ENCODE data around the gene NSUN6. TPM values are rescaled to one million over a fixed set of nuclear protein-coding genes. Genes with fewer than 3 reads are reported as not detected.

NSUN6 gene, protein sequence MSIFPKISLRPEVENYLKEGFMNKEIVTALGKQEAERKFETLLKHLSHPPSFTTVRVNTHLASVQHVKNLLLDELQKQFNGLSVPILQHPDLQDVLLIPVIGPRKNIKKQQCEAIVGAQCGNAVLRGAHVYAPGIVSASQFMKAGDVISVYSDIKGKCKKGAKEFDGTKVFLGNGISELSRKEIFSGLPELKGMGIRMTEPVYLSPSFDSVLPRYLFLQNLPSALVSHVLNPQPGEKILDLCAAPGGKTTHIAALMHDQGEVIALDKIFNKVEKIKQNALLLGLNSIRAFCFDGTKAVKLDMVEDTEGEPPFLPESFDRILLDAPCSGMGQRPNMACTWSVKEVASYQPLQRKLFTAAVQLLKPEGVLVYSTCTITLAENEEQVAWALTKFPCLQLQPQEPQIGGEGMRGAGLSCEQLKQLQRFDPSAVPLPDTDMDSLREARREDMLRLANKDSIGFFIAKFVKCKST
- total RNA-seq, result 10 to 100 TPM in 4 of 6 donors, 1 to 10 TPM in 2; 5.9 to 35.6 (median 16.0) TPM

DNA sequence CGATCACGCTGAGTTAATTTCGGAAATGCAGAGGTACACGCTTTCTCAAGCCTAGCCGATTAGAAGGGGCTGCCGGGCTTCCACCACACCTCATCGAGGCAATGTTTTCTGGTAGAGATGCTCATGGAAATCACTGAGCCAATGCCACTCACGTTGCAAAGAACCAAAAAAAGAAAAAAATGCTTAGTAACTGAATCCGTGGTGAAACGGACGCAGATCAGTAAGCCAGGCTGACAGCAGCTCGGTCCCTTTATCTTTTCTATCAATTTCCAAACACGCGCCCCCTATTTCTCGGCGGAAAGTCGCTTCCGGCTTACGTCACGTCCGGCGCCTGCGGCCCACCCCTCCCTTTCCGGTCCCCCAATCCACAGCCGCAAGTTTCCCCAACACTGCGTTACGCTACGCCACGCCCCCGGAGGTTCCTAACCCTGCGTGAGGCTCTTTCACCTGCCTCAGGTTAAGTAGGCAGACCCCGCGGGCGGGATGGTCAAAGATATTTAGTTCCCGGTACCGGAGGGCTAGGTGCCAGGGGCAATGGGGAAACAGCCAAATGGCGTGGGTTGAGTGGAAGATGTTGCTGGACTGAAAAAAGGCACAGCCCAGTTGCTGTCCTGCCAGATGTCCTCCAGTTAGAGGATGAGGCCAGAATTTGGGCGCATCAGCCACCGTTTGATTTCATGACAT, at the start of gene NSUN6:
NSUN6 (minus strand) TSS at position 264 of the 684 bp plus-strand sequence. CDS start 384 bp downstream, outside the sequence.
- Histone ChIP-seq H3K4me1 (peaks cover 10 to 21% (median 13%) of the 10 kb centered on the region in 4 donors), H3K4me3 (peak within 1 kb of the TSS; percentile 51 to 69 (median 62)), H3K36me3 (peaks cover 0 to 5% (median 0%) of the 10 kb centered on the region in 4 donors), H3K9me3 (no peaks in the 10 kb centered on the region), H3K27me3 (no peaks in the 10 kb centered on the region), H3K27ac (peak within 1 kb of the TSS; percentile 81 to 92 (median 92))
- DNase-seq (peak; percentile 90 to 97), ATAC-seq (ENCODE audit: low FRiP score in 2 of 2) (peak; percentile 95 to 100)
- WGBS, 2 donors, result 1% methylated on average over 36 to 39 of the region's 39 CpGs
- TF ChIP-seq, protein P1, sequence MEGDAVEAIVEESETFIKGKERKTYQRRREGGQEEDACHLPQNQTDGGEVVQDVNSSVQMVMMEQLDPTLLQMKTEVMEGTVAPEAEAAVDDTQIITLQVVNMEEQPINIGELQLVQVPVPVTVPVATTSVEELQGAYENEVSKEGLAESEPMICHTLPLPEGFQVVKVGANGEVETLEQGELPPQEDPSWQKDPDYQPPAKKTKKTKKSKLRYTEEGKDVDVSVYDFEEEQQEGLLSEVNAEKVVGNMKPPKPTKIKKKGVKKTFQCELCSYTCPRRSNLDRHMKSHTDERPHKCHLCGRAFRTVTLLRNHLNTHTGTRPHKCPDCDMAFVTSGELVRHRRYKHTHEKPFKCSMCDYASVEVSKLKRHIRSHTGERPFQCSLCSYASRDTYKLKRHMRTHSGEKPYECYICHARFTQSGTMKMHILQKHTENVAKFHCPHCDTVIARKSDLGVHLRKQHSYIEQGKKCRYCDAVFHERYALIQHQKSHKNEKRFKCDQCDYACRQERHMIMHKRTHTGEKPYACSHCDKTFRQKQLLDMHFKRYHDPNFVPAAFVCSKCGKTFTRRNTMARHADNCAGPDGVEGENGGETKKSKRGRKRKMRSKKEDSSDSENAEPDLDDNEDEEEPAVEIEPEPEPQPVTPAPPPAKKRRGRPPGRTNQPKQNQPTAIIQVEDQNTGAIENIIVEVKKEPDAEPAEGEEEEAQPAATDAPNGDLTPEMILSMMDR (IDR thresholded peaks at IDR 0.05), result peak in 1 of 6 experiments; percentile 12
- TF ChIP-seq POLR2AphosphoS5 (IDR thresholded peaks at IDR 0.05) (peak; percentile 86 to 90), EP300 (IDR thresholded peaks at IDR 0.05) (peak in 2 of 4 donors; percentile 60 to 85), POLR2A (IDR thresholded peaks at IDR 0.05) (peak in 2 of 4 donors; percentile 57 to 79)

DNA sequence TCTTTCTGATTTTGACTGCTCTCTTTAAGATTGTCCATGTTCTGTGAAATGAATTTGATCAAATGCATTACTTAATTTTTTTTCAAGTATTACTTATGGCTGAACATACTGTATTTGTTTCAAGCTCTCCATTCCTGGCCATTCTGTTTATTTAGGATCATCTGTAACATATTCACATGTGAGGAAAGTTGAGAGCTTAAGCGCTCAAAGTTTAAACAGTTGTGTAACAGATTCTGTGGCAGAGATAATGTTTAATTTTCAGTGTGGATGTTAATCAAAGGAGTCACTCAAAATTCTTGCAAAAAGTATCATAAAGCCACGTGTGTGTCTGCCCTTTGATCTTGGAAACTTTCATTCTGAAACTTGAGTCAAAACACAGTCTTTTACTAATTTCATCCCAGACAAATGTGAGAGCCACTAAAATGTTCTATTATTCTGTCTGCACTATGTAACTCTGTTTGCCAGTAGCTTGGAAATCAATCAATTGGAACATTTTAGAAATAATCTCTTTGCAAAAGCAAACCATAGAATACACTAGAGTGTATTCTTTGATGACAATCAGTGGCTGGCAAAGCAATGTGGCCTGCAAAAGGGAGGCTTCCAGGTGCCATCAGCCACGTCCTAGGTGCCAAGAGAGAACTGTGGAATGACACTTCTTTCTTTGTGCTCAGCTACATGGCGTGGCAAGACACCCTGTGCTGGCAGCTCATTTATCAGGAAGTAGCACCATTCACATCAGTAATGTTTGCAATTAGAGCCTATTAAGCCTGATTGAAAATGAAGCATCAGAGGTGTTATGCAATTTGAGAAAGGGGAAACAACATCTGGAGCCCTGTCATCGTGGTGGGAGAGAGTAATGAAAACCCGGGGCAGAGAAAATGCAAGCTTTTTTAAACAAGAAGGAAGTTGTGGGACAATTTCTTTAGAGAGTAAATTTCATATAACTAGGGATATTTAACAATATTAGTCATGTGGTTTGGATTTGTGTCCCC, 48.8 kb upstream of the NSUN6 start:
- TF ChIP-seq EP300 (IDR thresholded peaks at IDR 0.05) (no peak), POLR2AphosphoS5 (IDR thresholded peaks at IDR 0.05) (no peak), POLR2A (IDR thresholded peaks at IDR 0.05) (no peak)
- TF ChIP-seq, protein P1 (IDR thresholded peaks at IDR 0.05), result no peak
- H3K27ac ChIP-seq, result no peak overlapping the region
- no peaks in the 10 kb centered on the region for H3K9me3 ChIP-seq
- WGBS, 2 donors, result 42 to 64% methylated on average over 6 of the region's 6 CpGs
- DNase-seq (no peak), ATAC-seq (ENCODE audit: low FRiP score in 2 of 2) (no peak)
- H3K27me3 ChIP-seq, result no peaks in the 10 kb centered on the region
- H3K36me3 ChIP-seq, result no peaks in the 10 kb centered on the region
- no peak overlapping the region for H3K4me3 ChIP-seq
- H3K4me1 ChIP-seq, result no peaks in the 10 kb centered on the region

DNA sequence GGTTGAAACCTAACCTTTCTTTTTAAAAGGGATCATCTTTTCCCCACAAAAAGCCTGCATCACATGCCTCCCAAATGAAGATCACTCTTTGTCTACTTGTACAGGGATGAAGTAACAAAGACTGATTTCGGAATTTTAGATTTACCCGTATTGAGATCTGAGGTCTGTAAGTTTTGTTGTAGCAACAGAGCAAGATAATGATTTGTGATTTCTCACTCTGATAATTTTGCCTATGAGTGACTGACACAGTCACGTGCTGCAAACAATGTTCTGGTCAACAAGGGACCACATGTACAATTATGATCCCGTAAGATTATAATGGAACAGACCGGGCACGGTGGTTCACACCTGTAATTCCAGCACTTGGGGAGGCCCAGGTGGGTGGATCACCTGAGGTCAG, 39.2 kb upstream of the NSUN6 start:
- H3K9me3 ChIP-seq, result no peaks in the 10 kb centered on the region
- no peak for TF ChIP-seq POLR2A (IDR thresholded peaks at IDR 0.05)
- TF ChIP-seq, protein P1 (IDR thresholded peaks at IDR 0.05), result no peak
- TF ChIP-seq POLR2AphosphoS5 (IDR thresholded peaks at IDR 0.05), result no peak
- TF ChIP-seq EP300 (IDR thresholded peaks at IDR 0.05), result no peak
- 89 to 92% methylated on average over 4 to 6 of the region's 6 CpGs for WGBS, 2 donors
- H3K27ac ChIP-seq, result no peak overlapping the region
- no peak overlapping the region for H3K4me3 ChIP-seq
- DNase-seq (no peak), ATAC-seq (ENCODE audit: low FRiP score in 2 of 2) (no peak)
- H3K36me3 ChIP-seq, result no peaks in the 10 kb centered on the region
- H3K27me3 ChIP-seq, result no peaks in the 10 kb centered on the region
- H3K4me1 ChIP-seq, result no peaks in the 10 kb centered on the region

DNA sequence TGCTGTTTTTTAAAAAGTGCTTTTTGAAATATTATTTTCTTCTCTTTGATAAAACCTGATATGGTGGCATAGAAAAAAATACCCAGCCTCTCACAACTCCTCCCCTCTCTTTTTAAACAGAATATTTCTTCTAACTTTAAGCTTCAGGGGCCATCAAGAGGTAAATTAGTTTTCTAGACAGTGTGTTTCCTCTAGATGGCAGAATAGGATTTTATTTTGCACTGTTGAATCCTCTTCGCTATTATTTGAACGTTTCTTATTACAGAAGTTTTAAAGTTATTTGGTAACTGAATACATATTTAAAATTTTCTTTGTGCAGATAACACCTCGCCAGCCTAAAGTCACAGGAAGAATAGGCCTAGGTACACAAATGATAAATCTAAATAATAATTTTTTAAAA, 38.1 kb upstream of the NSUN6 start:
- Histone ChIP-seq H3K9me3 (no peaks in the 10 kb centered on the region), H3K36me3 (no peaks in the 10 kb centered on the region), H3K4me3 (no peak overlapping the region), H3K4me1 (no peaks in the 10 kb centered on the region), H3K27me3 (no peaks in the 10 kb centered on the region), H3K27ac (no peak overlapping the region)
- no peak for ATAC-seq (ENCODE audit: low FRiP score in 2 of 2)
- TF ChIP-seq, protein P1 (IDR thresholded peaks at IDR 0.05), result peak in 1 of 6 experiments; percentile 24
- TF ChIP-seq POLR2A (IDR thresholded peaks at IDR 0.05), result no peak
- TF ChIP-seq EP300 (IDR thresholded peaks at IDR 0.05), result no peak
- TF ChIP-seq POLR2AphosphoS5 (IDR thresholded peaks at IDR 0.05), result no peak
- no peak for DNase-seq
- 14 to 17% methylated on average over 3 of the region's 3 CpGs for whole genome bisulfite sequencing, 2 donors
